Suppressor macrophage (primary cell): ENCODE data around the gene TOP1.

Experiments
- DNase-seq, 4 experiments: peaks; one replicate each; pipeline ENCODE4 v3.0.0-alpha.2; 2020 to 2022

The TOP1 gene

GRCh38 chr20:41147767-41148191 is 119.2 kb downstream of the TOP1 start:
- DNase-seq = no peak

DNA sequence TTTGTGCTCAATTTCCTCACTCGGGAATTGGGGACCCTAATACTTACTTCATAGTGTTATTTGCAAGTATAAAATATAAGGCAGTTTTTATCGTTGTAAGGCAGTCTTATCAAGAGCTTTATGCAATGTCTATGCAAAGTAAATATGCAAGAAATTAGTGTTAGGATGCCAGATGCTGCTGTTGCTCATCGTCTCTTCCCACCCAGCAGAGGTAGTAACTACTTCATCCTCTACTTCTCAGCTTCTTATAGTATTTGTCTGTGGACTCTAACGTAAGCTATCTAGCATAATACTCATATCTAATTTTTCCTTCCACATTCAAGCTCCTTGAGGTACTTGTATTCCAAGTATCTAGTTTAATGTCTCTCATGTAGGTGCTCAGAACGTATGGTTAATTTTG is 120.3 kb downstream of the TOP1 start:
- no peak for DNase-seq

DNA sequence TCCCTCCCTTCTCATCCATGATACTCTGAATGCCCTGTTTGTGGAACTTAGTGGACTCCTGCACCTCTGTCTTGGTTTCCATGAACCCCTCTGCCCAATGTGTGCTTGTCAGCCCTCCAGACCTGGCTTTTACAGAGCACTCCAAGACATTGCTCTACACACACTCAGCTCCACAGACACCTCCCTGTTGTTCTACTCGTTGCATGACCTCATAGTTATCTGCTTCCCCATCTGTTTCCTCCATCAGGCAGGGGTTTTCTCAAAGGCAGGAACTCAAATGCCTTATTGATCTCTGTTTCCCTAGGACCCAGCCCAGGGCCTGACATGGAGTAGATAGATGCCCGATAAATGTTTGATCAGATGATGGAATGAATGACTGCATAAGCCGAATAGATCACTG is 122.0 kb downstream of the TOP1 start:
- no peak for DNase-seq

GRCh38 chr20:41151134-41151869 is 122.7 kb downstream of the TOP1 start:
- no peak for DNase-seq

DNA sequence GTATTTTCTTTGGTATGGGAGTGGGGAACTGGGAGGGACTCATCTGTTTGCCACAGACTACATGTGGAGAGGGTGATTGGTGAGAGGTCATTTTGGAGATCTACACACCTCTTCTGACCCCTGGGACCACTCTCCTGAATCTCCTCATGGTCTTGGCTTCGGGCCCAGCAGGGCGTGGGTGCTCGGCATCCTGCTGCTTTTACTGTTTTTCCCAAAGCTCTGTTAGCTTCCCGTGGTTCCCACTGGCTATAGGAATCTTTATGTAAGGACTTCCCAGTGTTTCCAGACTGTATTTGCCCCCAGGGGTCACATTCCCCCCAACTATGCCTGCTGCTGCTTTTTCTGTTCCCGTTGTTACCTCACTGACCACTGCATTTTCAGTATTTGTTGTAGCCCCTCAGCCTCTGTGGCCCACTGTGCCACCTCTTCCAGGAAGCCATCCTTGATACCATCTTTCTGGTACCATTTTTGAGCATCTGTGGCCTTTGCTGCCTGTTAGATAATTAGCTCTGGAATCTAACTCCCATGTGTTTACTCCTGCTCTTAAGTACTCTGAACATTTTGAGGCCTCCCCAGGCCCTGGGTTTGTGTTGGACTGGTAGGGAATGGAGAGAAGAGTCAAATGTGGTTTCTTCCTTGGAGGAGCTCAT is 123.6 kb downstream of the TOP1 start:
- no peak for DNase-seq

- no peak for DNase-seq
Measured at GRCh38 chr20:41154436-41155176, 126.0 kb downstream of the TOP1 start.

GRCh38 chr20:41155261-41155660 is 126.6 kb downstream of the TOP1 start:
- no peak for DNase-seq

DNA sequence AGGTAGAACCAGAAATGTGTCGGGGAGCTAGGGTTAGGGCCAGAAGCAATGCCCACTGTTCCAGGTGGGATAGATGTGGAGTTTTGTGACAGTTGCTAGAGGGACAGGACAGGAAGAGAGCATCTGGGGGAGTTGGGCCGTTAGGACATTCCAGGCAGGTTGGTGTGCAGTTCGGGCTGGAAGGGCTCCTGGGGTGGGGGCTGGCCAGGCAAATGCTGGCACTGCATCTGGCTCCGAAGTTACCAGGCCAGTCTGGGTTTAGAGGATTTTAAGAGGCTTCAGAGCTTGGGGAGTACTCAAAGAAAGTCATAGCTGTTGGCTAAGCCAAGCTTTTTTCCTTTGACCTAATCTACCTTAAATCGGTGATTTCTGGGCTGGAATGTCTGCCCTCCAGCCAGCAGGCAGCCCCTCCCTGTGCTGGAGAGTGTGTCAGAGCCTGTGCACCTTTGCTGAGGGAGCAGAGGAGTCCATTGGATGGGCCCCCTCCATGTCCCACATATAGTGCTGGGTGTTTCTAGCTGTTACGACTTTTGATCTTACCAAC is 129.5 kb downstream of the TOP1 start:
- no peak for DNase-seq

DNA sequence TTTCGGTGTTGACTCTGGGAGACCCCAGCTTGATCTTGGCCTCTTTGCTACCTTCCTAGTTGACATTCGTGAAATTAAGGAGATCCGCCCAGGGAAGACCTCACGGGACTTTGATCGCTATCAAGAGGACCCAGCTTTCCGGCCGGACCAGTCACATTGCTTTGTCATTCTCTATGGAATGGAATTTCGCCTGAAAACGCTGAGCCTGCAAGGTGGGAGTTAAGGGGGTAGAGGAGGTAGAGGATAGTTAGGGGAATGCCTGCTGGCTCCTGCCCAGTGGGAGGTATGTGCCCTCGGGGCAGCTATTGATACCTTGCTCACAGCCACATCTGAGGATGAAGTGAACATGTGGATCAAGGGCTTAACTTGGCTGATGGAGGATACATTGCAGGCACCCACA is 130.9 kb downstream of the TOP1 start:
- no peak for DNase-seq

DNA sequence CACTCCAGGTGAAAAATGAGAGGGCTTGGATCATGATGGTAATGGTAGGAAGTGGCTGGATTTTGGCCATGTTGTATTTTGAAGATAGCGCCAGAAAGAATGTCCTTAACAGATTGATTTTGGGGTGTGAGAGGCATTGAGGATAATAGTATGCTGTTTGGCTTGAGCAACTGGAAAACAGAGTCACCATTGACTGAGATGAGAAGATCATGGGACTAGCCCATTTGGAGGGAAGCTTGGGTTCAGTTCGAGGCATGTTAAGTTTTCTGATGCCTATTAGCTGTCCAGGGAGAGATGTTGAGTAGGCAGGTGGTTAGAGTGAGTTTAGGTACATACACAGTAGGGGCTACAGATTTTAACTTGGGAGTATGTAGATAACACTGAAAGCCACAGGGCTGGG is 132.1 kb downstream of the TOP1 start:
- DNase-seq = no peak

- DNase-seq = no peak
Measured at GRCh38 chr20:41161886-41162285, 133.3 kb downstream of the TOP1 start.

GRCh38 chr20:41162396-41162795 is 133.8 kb downstream of the TOP1 start:
- DNase-seq = no peak

- DNase-seq = no peak
Measured at GRCh38 chr20:41163821-41164220, 135.2 kb downstream of the TOP1 start.

- no peak for DNase-seq
Measured at GRCh38 chr20:41165001-41165882, 136.6 kb downstream of the TOP1 start.

DNA sequence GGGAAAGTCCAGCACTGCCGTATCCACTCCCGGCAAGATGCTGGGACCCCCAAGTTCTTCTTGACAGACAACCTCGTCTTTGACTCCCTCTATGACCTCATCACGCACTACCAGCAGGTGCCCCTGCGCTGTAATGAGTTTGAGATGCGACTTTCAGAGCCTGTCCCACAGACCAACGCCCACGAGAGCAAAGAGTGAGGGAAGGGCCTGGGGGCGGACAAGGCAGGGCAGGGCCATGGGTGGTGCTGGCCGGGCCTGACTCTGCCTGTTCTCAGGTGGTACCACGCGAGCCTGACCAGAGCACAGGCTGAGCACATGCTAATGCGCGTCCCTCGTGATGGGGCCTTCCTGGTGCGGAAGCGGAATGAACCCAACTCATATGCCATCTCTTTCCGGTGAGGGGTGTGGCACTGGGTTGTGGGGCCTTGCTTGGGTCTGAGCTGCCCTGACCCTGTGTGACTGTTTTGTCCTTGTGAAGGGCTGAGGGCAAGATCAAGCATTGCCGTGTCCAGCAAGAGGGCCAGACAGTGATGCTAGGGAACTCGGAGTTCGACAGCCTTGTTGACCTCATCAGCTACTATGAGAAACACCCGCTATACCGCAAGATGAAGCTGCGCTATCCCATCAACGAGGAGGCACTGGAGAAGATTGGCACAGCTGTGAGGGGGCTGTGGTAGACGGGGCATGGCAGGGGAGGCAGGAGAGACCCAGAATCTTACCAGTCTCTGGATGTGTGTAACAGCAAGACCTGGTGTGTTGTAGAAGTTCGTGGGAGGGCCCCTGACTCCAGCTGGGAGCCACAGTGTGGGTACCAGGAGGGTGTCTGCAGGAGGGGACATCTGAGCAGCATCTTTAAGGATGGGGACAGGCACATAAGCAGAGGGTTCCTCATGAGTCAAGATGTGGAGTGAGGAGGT is 137.8 kb downstream of the TOP1 start:
- DNase-seq = no peak

GRCh38 chr20:41167118-41167470 is 138.5 kb downstream of the TOP1 start:
- no peak for DNase-seq

DNA sequence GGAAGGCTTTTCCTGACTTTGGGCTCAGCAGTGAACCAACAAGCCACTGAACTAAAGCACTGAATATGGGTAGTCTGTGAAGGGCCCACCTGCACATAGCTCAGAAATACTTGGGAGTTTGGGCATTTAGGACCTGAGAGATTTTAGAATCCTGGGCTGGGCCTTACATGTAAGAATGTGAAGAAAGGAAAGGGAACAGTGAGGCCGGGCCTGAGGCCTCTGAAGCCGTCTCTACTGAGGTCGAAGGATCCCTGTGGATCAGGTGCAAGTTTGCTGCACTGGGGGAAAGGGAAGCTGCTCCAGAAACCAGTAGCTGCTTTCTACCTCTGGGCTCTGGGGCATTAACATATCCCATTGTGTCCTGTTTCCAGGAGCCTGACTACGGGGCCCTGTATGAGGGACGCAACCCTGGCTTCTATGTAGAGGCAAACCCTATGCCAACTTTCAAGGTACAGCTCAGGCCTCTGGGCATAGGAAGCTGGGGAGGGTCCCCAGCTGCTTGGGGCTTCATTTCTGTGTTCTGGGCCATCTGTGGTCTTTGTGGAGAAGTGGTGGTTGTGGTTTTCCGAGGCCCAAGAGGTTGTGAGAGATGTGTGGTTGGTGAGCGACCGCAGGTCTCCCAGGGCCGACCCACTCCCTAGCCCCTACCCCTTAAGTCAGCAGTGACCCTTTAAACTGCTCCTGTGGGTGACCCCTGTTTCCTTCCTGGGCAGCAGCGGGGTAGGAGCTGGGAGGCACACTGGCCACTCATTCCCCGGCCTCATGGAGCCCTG is 139.0 kb downstream of the TOP1 start:
- DNase-seq = no peak

DNA sequence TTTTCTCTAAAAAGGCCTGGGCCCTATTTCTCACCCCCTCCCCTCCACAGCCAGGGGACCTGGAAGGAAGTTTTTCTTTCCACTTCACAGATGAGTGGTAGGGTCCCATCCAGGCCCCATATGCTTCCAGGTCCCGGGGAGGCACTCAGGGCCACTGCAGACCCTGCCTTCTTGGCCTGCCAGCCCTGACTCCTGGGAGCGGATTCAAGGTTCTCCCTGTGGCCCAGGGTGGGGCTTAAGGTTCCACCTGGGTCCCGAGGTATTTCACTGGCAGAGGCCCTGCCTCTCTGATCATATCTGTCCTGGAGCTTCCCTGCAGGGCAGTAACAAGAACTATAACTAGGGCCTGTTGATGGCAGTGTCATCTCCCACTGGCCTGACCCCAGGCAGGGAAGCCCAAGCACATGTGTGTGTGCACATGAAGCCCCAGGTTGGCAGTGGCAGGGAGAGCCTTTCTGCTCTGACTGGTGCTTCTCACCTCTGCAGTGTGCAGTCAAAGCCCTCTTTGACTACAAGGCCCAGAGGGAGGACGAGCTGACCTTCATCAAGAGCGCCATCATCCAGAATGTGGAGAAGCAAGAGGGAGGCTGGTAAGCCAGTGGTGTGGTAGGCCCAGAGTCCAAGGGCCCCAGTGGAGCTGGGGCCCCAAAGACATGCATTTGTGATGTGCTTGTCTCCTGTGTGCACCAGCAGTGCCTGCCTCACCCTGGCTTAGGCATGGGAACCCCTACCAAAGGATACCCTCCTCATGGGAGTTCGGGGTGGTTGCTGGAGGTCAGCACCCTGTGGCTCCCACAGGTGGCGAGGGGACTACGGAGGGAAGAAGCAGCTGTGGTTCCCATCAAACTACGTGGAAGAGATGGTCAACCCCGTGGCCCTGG is 139.9 kb downstream of the TOP1 start:
- DNase-seq = no peak

- no peak for DNase-seq
Measured at GRCh38 chr20:41169162-41169690, 140.6 kb downstream of the TOP1 start.
